MG63 (cell line): Measurements from ENCODE around the gene APPL1. TPM values are rescaled to one million over a fixed set of nuclear protein-coding genes. Genes with fewer than 3 reads are reported as not detected.
A peak's percentile ranks its signal among the peaks of the same experiment; 100 is the strongest.

Source experiments
- DNase-seq: peaks from one replicate; pipeline ENCODE4 v3.0.0-alpha.2; 2020
- H3K27me3 ChIP-seq: fragments of 250-450 bp; sonication (Bioruptor Pico); 2 replicates; pipeline ENCODE4 v1.5.1; 2020; ENCODE audit warnings: mild to moderate bottlenecking, moderate library complexity
- H3K36me3 ChIP-seq: fragments of 250-450 bp; sonication (Bioruptor Pico); 2 replicates; pipeline ENCODE4 v1.5.1; 2020; ENCODE audit warnings: mild to moderate bottlenecking, moderate library complexity
- H3K4me3 ChIP-seq: fragments of 250-450 bp; sonication (Bioruptor Pico); 2 replicates; pipeline ENCODE4 v1.5.1; 2020; ENCODE audit warnings: mild to moderate bottlenecking, moderate library complexity
- H3K9me3 ChIP-seq: fragments of 250-450 bp; sonication (Bioruptor Pico); 2 replicates; pipeline ENCODE4 v1.5.1; 2020; ENCODE audit warnings: mild to moderate bottlenecking, moderate library complexity
- total RNA-seq: library from RNA; depleted of rRNA; stranded (reverse); fragments of >200 nt; shearing (Covaris generic); gene quantifications from 2 replicates; pipeline ENCODE4 v1.2.3, GENCODE V29; 2014; ENCODE audit warnings: low replicate concordance; rRNA removed

The APPL1 gene, protein sequence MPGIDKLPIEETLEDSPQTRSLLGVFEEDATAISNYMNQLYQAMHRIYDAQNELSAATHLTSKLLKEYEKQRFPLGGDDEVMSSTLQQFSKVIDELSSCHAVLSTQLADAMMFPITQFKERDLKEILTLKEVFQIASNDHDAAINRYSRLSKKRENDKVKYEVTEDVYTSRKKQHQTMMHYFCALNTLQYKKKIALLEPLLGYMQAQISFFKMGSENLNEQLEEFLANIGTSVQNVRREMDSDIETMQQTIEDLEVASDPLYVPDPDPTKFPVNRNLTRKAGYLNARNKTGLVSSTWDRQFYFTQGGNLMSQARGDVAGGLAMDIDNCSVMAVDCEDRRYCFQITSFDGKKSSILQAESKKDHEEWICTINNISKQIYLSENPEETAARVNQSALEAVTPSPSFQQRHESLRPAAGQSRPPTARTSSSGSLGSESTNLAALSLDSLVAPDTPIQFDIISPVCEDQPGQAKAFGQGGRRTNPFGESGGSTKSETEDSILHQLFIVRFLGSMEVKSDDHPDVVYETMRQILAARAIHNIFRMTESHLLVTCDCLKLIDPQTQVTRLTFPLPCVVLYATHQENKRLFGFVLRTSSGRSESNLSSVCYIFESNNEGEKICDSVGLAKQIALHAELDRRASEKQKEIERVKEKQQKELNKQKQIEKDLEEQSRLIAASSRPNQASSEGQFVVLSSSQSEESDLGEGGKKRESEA
- 23.8 and 24.4 TPM in 2 replicates for total RNA-seq

- H3K4me3 ChIP-seq, result peak within 1 kb of the TSS; percentile 69
- peak; percentile 88 for DNase-seq
- H3K9me3 ChIP-seq, result no peaks in the 10 kb centered on the region
- H3K27me3 ChIP-seq, result no peaks in the 10 kb centered on the region
- no peaks in the 10 kb centered on the region for H3K36me3 ChIP-seq
Measured at GRCh38 chr3:57227204-57227929, at the start of gene APPL1. Gene APPL1 (plus strand): TSS chr3:57227729. CDS start chr3:57227884, 155 bp downstream.

DNA sequence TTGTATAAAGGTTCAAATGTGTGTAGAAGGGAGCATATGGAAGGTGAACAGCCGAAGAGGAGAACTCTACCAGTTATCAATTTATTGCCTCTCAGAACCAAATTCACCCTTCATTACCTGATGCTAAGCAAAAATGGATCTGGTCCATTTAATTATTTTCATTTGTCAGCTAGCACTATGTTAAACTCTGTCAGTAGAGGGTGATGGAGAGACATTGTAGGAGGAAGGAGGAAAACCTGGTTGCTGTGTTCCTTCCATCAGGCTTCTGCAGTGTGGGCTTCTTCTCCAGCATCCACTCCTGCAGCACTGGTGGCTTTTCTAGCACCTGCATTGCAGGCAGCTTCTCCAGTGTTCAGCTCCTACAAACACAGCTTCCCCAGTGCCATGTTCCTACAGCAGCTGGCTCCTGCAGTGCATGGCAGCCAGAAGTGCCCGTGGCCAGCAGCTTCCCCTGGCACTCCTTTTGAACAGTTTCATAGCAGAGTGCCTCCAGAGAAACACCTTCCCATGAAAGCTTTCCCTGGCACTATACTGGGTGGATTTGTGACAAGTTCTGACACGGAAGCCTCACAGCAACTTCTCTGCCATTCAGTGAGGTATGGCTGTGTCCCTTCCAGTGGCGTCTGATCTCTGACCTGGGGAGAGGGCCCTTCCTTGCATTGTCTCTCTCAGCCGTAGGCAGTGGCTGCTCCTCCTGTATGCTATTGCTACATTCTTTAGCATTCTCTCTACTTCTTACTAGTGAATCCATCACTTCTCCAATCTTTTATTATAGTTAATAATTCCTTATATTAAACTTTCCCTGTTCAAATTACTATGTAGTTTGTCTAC is 47.7 kb upstream of the APPL1 start:
- Histone ChIP-seq H3K4me3 (no peak overlapping the region), H3K36me3 (no peaks in the 10 kb centered on the region), H3K9me3 (no peaks in the 10 kb centered on the region), H3K27me3 (no peaks in the 10 kb centered on the region)
- DNase-seq, result no peak

DNA sequence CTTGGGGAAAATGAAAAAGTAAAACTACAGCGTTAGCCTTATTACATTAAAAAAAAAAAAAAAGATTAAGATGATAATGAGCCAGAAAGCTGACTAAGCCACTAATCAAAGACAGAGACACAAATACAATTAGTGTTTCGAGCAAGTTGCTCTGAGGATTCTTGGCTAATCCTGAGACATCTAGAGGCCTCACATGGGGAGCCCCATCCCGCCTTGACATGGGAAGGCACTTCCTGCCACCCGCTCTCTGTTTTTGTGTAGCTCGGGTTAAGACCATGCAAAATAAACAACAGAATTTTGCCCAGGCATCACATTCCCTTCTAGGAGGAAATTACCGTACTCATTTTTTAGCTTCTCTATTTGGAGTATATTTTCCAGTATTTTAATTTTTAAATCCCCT is 43.0 kb upstream of the APPL1 start:
- no peaks in the 10 kb centered on the region for H3K36me3 ChIP-seq
- no peaks in the 10 kb centered on the region for H3K9me3 ChIP-seq
- H3K4me3 ChIP-seq, result no peak overlapping the region
- no peak for DNase-seq
- H3K27me3 ChIP-seq, result no peaks in the 10 kb centered on the region

- no peaks in the 10 kb centered on the region for H3K36me3 ChIP-seq
- no peaks in the 10 kb centered on the region; the same call in 1 of the 2 replicates for H3K27me3 ChIP-seq
- DNase-seq, result no peak
- no peaks in the 10 kb centered on the region for H3K9me3 ChIP-seq
- no peak overlapping the region for H3K4me3 ChIP-seq
Measured at GRCh38 chr3:57192028-57192427, 35.5 kb upstream of the APPL1 start.

- no peaks in the 10 kb centered on the region; the same call in 1 of the 2 replicates for H3K27me3 ChIP-seq
Measured at GRCh38 chr3:57194641-57195040, 32.9 kb upstream of the APPL1 start.

GRCh38 chr3:57199895-57200297 is 27.6 kb upstream of the APPL1 start, which contains the start of gene HESX1:
Gene HESX1 (minus strand): TSS chr3:57199978. CDS start chr3:57199918, 60 bp downstream.
- no peak for DNase-seq
- no peak within 1 kb of the TSS for H3K4me3 ChIP-seq
- H3K9me3 ChIP-seq, result no peaks in the 10 kb centered on the region
- H3K36me3 ChIP-seq, result no peaks in the 10 kb centered on the region
- H3K27me3 ChIP-seq, result no peaks in the 10 kb centered on the region

More at GRCh38 chr3:57194641-57195040, 32.9 kb upstream of the APPL1 start:
- DNase-seq, result no peak
- Histone ChIP-seq H3K9me3 (no peaks in the 10 kb centered on the region), H3K36me3 (no peaks in the 10 kb centered on the region), H3K4me3 (no peak overlapping the region)

DNA sequence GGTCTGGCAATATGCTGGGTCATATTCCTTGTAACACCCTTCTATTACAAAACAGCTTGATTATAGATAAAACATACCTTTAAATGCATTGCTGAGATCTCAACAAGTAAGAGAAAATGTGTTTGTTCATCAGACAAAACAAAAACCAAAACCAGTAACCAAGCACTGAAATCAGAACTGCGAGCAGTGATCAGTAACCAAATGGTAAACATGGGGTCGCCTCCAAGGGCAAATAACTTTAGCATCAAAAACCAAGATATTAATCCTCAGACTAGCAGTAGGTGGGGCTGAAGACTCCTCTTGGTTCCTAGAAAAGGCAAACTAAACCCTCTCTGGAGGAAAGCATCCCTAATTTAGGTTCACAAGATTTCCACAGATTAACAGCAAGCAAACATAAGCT is 21.1 kb upstream of the APPL1 start:
- Histone ChIP-seq H3K4me3 (no peak overlapping the region), H3K36me3 (no peaks in the 10 kb centered on the region), H3K9me3 (no peaks in the 10 kb centered on the region), H3K27me3 (no peaks in the 10 kb centered on the region)
- no peak for DNase-seq

- no peak for DNase-seq
- H3K36me3 ChIP-seq, result no peaks in the 10 kb centered on the region
- H3K9me3 ChIP-seq, result no peaks in the 10 kb centered on the region
- H3K27me3 ChIP-seq, result no peaks in the 10 kb centered on the region
- no peak overlapping the region for H3K4me3 ChIP-seq
Measured at GRCh38 chr3:57221883-57222282, 5.6 kb upstream of the APPL1 start.

- H3K9me3 ChIP-seq, result no peaks in the 10 kb centered on the region
- H3K27me3 ChIP-seq, result no peaks in the 10 kb centered on the region
- no peak for DNase-seq
- H3K4me3 ChIP-seq, result no peak overlapping the region
- H3K36me3 ChIP-seq, result no peaks in the 10 kb centered on the region
Measured at GRCh38 chr3:57224856-57225255, 2.7 kb upstream of the APPL1 start.

- Histone ChIP-seq H3K9me3 (no peaks in the 10 kb centered on the region), H3K36me3 (no peaks in the 10 kb centered on the region), H3K27me3 (no peaks in the 10 kb centered on the region), H3K4me3 (no peak overlapping the region)
- no peak for DNase-seq
Measured at GRCh38 chr3:57226176-57226575, 1.4 kb upstream of the APPL1 start.

- Histone ChIP-seq H3K4me3 (peak overlapping the region; percentile 69), H3K36me3 (no peaks in the 10 kb centered on the region), H3K27me3 (no peaks in the 10 kb centered on the region), H3K9me3 (no peaks in the 10 kb centered on the region)
- DNase-seq, result peak; percentile 12
Measured at GRCh38 chr3:57227930-57228751, 612 bp downstream of the APPL1 start.

DNA sequence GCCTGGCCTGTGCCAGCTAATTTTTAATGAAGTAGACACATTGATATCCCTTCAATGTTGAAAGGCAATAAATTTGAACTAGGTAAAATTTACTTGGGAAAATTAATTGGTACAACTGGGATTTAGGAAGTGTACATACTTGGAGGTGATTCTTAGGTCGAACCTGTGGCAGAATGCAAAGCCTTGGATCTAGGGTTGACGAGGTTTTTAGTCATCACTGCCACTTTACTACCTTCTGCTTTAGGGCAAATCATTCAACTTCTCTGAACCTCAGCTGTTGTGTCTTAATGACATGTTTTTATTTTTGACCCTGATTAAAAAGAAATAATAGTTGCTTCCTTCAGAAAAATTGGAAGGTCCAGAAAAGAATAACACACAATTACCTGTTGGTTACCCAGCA is 2.5 kb downstream of the APPL1 start:
- Histone ChIP-seq H3K27me3 (no peaks in the 10 kb centered on the region), H3K36me3 (no peaks in the 10 kb centered on the region), H3K4me3 (no peak overlapping the region), H3K9me3 (no peaks in the 10 kb centered on the region)
- DNase-seq, result no peak

GRCh38 chr3:57233799-57234198 is 6.3 kb downstream of the APPL1 start:
- no peak for DNase-seq
- Histone ChIP-seq H3K9me3 (no peaks in the 10 kb centered on the region), H3K27me3 (no peaks in the 10 kb centered on the region), H3K36me3 (peaks cover 10% of the 10 kb centered on the region), H3K4me3 (no peak overlapping the region)

GRCh38 chr3:57234613-57235575 is 7.4 kb downstream of the APPL1 start:
- peaks cover 15% of the 10 kb centered on the region for H3K36me3 ChIP-seq
- DNase-seq, result no peak
- no peak overlapping the region for H3K4me3 ChIP-seq
- no peaks in the 10 kb centered on the region for H3K9me3 ChIP-seq
- no peaks in the 10 kb centered on the region for H3K27me3 ChIP-seq
